Endometrium (tissue), 2 donors: ENCODE data around the gene VPS35L.
A peak's percentile ranks its signal among the peaks of the same experiment; 100 is the strongest.

ENCODE experiments used
- FAIRE-seq: peaks from 2 replicates; lab custom pipeline; 2012; peaks lifted over from hg19 to GRCh38; lab: Jason Lieb, UNC
- donor health status: control.
- donor health status: control.

VPS35L gene

GRCh38 chr16:19595043-19595767 lies 39.7 kb downstream of the VPS35L start:
- no peak for FAIRE-seq

- FAIRE-seq, result no peak
Measured at GRCh38 chr16:19598805-19599510, 43.5 kb downstream of the VPS35L start.

- FAIRE-seq, result no peak
Measured at GRCh38 chr16:19599968-19600716, 44.6 kb downstream of the VPS35L start.

GRCh38 chr16:19601083-19601976 lies 45.8 kb downstream of the VPS35L start:
- FAIRE-seq, result no peak

DNA sequence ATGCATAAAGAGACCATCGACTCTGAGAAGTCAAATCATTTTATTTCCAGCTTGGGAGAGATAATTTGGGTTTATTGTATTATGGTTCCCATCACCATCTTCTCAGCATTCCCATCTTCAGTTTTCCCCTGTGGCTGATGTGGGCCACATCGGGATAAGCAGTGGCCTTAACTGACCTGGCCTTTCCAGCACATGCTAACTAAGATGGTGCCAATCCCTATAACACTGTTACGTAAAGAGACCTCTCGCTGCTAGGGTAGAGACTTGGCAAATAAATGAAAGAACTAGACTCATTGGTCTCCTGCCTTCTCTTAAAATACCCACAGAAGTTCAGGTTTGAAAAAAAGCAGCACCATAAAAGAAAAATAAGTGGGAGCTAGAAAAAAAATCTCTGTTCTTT lies 49.4 kb downstream of the VPS35L start:
- FAIRE-seq, result no peak

GRCh38 chr16:19605701-19606100 lies 50.2 kb downstream of the VPS35L start:
- FAIRE-seq, result no peak

- no peak for FAIRE-seq
Measured at GRCh38 chr16:19607616-19608280, 52.2 kb downstream of the VPS35L start.

DNA sequence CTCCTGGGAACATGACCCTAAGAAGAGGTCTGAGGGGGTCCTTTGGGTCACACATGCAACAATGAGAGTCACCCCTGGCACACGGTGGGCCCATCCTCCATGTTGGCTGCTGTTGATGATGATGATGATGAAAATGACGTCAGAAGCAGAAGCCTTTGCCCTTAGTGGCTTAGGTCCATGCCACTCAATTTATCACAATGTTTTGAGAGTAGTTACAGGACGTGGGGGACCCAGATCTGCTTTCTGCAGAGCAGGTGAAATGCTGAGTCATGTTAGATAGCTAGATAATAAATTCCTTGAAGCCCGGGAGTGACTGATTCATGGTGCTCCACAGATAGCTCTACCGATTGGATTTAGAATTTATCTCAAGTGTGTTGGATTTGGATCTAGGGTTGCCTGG lies 53.9 kb downstream of the VPS35L start:
- FAIRE-seq, result no peak

DNA sequence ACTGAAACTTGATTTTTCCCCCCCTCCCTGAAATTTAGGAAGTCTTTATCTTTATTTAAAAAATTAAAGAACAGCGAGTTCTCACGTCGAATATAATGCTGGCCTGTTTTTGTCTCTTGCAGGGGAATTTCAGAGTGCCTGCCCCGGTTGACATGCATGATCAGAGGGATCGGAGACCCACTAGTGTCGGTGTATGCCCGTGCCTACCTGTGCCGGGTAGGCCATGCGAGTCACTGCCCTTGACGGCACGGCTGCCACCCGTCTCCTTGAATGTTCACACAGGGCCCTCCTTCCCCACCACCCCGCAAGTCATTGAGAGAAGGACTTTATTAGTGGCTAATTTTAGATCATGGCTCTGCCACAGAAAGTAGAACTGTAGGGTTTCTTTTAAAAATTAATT lies 54.7 kb downstream of the VPS35L start:
- FAIRE-seq, result no peak

DNA sequence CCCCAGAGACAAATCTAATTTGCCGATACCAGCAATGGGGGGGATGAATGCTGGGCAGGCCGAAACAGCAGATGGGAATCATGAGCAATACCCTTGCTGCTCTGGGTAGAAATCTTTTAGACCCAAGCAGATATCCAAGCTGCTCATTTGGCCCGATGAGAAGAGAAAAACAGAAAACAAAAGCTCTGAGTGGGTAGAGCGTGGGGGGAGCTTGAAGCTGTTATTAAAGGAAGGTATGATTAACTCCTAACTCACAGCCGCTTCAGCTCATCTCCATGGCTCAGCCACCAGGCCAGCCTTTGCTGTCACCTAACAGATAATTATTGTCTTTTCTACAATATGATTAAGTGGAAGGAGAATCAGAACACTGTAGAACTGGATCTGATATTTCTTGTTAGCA lies 58.3 kb downstream of the VPS35L start:
- no peak for FAIRE-seq

- FAIRE-seq, result no peak
Measured at GRCh38 chr16:19616241-19616640, 60.7 kb downstream of the VPS35L start.

- FAIRE-seq, result no peak
Measured at GRCh38 chr16:19618876-19619275, 63.4 kb downstream of the VPS35L start.

DNA sequence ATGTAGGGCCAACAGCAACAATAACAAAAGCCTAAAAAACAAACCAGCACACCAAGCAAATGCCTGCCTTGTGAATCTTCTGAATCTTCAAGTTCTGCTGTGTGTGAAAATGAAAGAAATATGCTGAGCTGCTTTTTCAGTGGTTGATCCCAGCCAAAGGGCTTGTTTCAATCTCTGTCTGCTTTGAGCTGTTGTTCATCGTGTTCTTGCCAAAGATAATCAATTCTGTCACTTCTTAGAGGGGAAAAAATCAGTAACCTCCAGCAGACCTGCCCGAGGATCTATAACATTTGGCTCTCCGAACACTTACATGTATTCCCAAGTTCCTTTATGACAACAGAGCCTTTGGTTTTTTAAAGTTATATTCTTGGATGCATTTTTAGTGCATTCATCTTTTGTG lies 65.9 kb downstream of the VPS35L start:
- no peak for FAIRE-seq

DNA sequence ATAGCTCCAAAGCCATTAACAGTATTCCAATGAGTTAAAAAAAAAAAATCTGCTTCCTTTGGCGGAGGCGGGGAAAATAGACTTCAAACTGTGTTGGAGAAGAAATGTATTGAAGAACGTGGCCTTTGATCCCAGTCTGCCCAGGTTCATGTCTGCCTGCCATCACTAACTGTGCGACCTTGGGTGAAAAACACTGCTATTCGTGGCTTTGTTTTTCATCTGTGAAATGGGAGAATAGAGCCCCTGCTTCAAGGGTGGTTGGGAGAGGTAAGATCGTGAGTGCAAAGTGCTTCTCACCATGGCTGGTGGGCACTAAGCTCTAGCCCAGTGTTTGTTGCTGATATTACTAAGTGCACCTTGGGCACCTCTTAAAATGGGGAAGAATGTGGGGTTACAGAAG lies 69.5 kb downstream of the VPS35L start:
- no peak for FAIRE-seq

DNA sequence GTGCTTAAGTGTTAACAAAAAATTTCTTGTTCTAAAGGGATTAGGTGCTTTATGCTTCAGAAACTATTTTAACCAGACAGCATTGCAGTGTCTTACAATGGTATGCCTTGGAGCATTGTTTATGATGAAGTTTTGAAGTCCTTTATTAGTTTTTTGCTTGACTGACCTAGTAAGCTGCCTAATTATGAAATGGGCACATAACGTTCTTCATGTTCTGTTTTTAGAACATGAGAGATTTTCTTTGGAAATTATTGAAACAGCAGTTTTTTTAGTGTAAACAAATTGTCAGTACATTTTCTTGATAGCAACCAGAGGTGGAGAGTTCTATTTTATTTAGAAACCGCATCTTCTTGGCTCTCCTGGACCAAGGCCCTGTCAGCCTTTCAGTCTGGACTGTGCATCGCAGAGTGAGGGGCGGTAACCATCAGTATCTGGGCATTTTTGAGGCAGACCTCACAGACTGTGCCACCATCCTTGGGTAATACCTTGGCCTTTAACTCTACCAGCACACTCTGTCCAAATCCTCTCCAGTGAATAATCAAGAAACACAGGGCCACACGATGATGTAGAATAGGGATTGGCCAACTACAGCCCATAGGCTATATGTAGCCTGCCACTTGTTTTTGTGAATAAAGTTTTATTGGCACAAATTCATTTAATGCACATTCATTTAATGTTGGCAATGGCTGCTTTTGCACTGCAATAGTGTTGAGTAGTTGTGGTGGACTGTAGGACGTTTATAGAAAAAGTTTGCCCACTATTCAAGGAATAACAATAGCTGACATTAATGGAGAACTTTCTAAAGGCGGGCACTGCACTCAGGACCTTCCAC lies 81.1 kb downstream of the VPS35L start:
- FAIRE-seq, result no peak

- no peak for FAIRE-seq
Measured at GRCh38 chr16:19639986-19640421, 84.5 kb downstream of the VPS35L start.

- FAIRE-seq, result no peak
Measured at GRCh38 chr16:19642501-19642900, 87.0 kb downstream of the VPS35L start.

- FAIRE-seq, result peak; percentile 55
Measured at GRCh38 chr16:19644877-19645276, 89.4 kb downstream of the VPS35L start.

DNA sequence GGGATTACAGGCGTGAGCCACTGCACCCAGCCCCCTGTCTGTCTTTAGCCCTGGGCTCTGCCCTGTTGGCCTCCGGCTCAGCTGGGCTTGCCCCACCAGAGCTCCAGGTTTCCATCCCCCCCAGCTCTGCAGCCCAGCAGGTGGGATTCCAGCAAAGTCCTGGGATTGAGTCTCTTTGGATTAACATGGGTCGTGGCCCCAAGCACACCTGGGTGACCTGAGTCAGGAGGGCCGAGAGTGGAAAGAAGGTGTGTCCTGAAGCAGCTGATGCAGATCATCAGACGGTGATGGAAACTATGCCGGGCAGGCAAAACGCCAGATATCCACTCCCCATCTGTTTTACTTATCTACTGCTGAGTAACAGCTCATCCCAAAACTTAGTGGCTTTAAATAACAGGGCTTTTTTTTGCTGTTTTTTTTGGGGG lies 90.1 kb downstream of the VPS35L start:
- FAIRE-seq, result no peak

GRCh38 chr16:19649980-19650379 lies 94.5 kb downstream of the VPS35L start:
- no peak for FAIRE-seq

GRCh38 chr16:19654147-19654546 lies 98.6 kb downstream of the VPS35L start:
- FAIRE-seq, result no peak
